ENCODE results near the gene CSTPP1.

Gene CSTPP1

GRCh38 chr11:47121056-47121455 is 184.5 kb downstream of the CSTPP1 start:
- Histone ChIP-seq H3K9me3 (ENCODE audit: control insufficient read depth, insufficient read depth, low read length) (no peaks in the 10 kb centered on the region), H3K4me2 (ENCODE audit: low read length) (no peak overlapping the region), H3K4me3 (ENCODE audit: low read length) (no peak overlapping the region), H3K27me3 (ENCODE audit: control insufficient read depth, low read length) (no peaks in the 10 kb centered on the region), H3K9me2 (replicated peaks; ENCODE audit: control insufficient read depth, low read length) (no peaks in the 10 kb centered on the region), H3K27ac (ENCODE audit: low read depth, low read length) (no peak overlapping the region), H3K36me3 (ENCODE audit: control insufficient read depth, low read length) (no peaks in the 10 kb centered on the region), H4K20me1 (ENCODE audit: control insufficient read depth, insufficient read depth, low read depth, low read length) (no peaks in the 10 kb centered on the region), H3K4me1 (ENCODE audit: control insufficient read depth, low read length) (peaks cover 12% of the 10 kb centered on the region), H3K79me2 (ENCODE audit: control insufficient read depth, low read length) (no peaks in the 10 kb centered on the region), H3F3A (ENCODE audit: control insufficient read depth, insufficient read depth) (0 out of 2 replicates have a peak, but pooled peaks cover 7% of the 10 kb centered on the region)
- TF ChIP-seq EZH2phosphoT487 (IDR thresholded peaks at IDR 0.05; ENCODE audit: borderline replicate concordance, low read length) = no peak
- TF ChIP-seq CTCF (IDR thresholded peaks at IDR 0.05; ENCODE audit: low read depth, low read length, poor library complexity, severe bottlenecking) = no peak

GRCh38 chr11:47121731-47122130 is 185.2 kb downstream of the CSTPP1 start:
- no peaks in the 10 kb centered on the region for H4K20me1 ChIP-seq (ENCODE audit: control insufficient read depth, insufficient read depth, low read depth, low read length)
- no peak overlapping the region for H3K4me3 ChIP-seq (ENCODE audit: low read length)
- no peaks in the 10 kb centered on the region for H3K36me3 ChIP-seq (ENCODE audit: control insufficient read depth, low read length)
- H3K9me3 ChIP-seq (ENCODE audit: control insufficient read depth, insufficient read depth, low read length) = no peaks in the 10 kb centered on the region
- no peak overlapping the region for H3K4me2 ChIP-seq (ENCODE audit: low read length)
- TF ChIP-seq CTCF (IDR thresholded peaks at IDR 0.05; ENCODE audit: low read depth, low read length, poor library complexity, severe bottlenecking) (no peak), EZH2phosphoT487 (IDR thresholded peaks at IDR 0.05; ENCODE audit: borderline replicate concordance, low read length) (no peak)
- H3K4me1 ChIP-seq (ENCODE audit: control insufficient read depth, low read length) = peaks cover 18% of the 10 kb centered on the region
- H3K79me2 ChIP-seq (ENCODE audit: control insufficient read depth, low read length) = no peaks in the 10 kb centered on the region
- no peaks in the 10 kb centered on the region for H3K27me3 ChIP-seq (ENCODE audit: control insufficient read depth, low read length)
- H3K9me2 ChIP-seq (replicated peaks; ENCODE audit: control insufficient read depth, low read length) = no peaks in the 10 kb centered on the region
- H3K27ac ChIP-seq (ENCODE audit: low read depth, low read length) = no peak overlapping the region
- H3F3A ChIP-seq (ENCODE audit: control insufficient read depth, insufficient read depth) = 0 out of 2 replicates have a peak, but pooled peaks cover 7% of the 10 kb centered on the region

- Histone ChIP-seq H4K20me1 (ENCODE audit: control insufficient read depth, insufficient read depth, low read depth, low read length) (no peaks in the 10 kb centered on the region), H3F3A (ENCODE audit: control insufficient read depth, insufficient read depth) (0 out of 2 replicates have a peak, but pooled peaks cover 7% of the 10 kb centered on the region), H3K36me3 (ENCODE audit: control insufficient read depth, low read length) (no peaks in the 10 kb centered on the region), H3K9me2 (replicated peaks; ENCODE audit: control insufficient read depth, low read length) (no peaks in the 10 kb centered on the region), H3K4me2 (ENCODE audit: low read length) (no peak overlapping the region), H3K4me3 (ENCODE audit: low read length) (no peak overlapping the region), H3K9me3 (ENCODE audit: control insufficient read depth, insufficient read depth, low read length) (no peaks in the 10 kb centered on the region), H3K4me1 (ENCODE audit: control insufficient read depth, low read length) (peaks cover 24% of the 10 kb centered on the region), H3K79me2 (ENCODE audit: control insufficient read depth, low read length) (no peaks in the 10 kb centered on the region), H3K27ac (ENCODE audit: low read depth, low read length) (no peak overlapping the region), H3K27me3 (ENCODE audit: control insufficient read depth, low read length) (no peaks in the 10 kb centered on the region)
- no peak for TF ChIP-seq CTCF (IDR thresholded peaks at IDR 0.05; ENCODE audit: low read depth, low read length, poor library complexity, severe bottlenecking)
- no peak for TF ChIP-seq EZH2phosphoT487 (IDR thresholded peaks at IDR 0.05; ENCODE audit: borderline replicate concordance, low read length)
Measured at GRCh38 chr11:47123094-47123493, 186.5 kb downstream of the CSTPP1 start.

All from DOHH2 (cell line).